Activated CD8-positive, alpha-beta memory T cell treated with anti-CD3 and anti-CD28 coated beads for 36 hours (primary cell): ENCODE measurements around the gene C1orf198. TPM values are rescaled to one million over a fixed set of nuclear protein-coding genes. Genes with fewer than 3 reads are reported as not detected.
"Not testable (repeated sequence)": the region's sequence is repeated elsewhere in the genome, so short reads cannot be mapped to it uniquely, and the experiment has no call there.

ENCODE experiments used
- CTCF ChIA-PET: fragments of 350-600 bp; sonication (Branson Sonifier 250); formaldehyde crosslinking; loops from one replicate; lab custom pipeline; 2021; ENCODE audit warnings: antibody characterized with exemption; lab: Charles Lee
- POLR2A ChIA-PET: fragments of 350-600 bp; sonication (Branson Sonifier 250); formaldehyde crosslinking; loops from one replicate; lab custom pipeline; 2021; ENCODE audit warnings: antibody characterized with exemption; lab: Charles Lee
- total RNA-seq, 2 experiments: library from RNA; stranded (reverse); gene quantifications; one replicate each; pipeline ENCODE4 v1.2.3, GENCODE V29; 2021

The C1orf198 gene
- total RNA-seq, 2 experiments from 2014 or later: 6.1 to 6.6 TPM

DNA sequence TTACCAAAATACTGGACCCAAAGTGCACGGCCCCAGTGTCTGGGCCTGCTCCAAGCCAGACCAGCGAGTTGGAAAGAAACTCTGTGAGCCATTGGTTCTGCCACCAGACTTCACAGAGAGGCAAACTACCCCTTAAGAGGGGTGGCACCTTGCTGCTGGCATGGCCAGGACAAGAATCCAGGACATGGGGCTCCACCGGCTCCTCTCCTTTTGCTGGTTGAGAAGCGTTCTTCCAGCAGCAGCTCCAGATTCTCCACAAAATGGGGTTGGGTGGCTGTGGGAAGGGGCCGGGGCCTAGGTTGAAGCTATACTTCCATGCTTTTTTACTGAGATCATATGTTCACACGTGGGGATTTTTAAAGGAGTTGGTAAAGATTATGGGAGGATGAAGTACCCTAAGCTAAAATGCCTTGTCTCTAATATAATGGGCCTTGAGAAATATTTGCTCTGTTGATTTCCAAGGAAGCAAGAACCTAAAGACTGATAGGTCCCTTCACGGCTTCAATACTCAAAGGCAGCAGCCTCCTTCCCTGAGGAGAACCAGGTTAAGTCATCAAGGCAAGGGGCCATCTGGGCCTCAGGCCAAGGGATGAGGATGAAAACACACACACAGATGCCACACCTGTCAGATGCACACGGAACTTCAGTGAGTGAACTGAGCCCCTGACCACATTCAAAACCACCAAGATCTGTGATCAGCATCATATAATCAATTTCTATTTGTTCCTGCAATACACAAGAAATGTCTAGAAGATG lies 3.1 kb downstream of the C1orf198 start:
- CTCF ChIA-PET: no interaction called here
- POLR2A ChIA-PET: no interaction called here

DNA sequence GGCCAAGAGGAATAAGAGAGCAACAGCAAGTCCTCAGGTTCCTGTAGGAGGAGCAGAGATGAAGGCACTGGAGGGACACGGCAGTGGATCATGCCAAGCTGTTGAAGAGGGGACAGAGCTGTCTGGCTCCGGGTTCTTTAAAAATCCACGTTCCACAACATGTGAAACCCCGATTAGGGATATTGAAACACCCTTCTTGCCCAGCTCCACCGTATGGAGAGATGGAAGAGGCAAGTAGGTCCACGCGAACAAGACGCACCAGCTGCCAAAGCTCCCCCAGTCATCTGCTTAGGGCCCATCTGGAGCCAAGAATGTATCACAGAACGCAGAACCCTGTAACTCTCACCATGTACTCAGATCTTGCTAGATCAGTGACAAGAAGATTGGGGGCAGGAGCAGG lies 3.9 kb downstream of the C1orf198 start:
- POLR2A ChIA-PET: no interaction called here
- CTCF ChIA-PET: no interaction called here

- POLR2A ChIA-PET: no interaction called here
- CTCF ChIA-PET: no interaction called here
Measured at GRCh38 chr1:230863449-230863848, 4.9 kb downstream of the C1orf198 start.

DNA sequence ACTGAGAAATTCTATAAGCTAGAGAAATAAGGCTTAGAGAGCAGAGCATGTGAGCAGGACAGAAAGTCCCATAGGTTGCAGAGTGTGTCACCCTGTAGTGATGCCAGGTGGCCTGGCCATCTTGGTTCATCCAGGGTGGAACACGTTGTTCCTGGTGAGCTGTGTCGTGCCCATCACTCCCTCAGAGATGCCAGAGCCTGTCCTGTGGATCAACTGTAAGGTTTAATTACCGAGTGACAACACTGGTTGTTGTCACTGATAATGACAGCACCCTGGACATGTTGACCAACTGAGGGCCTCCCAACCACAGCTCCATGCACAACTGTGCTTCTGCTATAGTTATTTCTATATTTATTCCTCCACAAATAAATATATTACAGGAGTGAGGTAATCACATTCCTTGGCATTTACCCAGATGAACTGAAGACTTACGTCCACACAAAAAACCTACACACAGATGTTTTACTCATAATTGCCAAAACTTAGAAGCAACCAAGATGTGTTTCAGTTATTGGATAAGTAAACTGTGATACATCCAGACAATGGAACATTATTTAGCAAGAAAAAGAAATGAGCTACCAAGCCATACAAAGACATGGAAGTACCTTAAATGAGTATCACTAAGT lies 6.2 kb downstream of the C1orf198 start:
- ChIA-PET CTCF (no interaction called here), POLR2A (no interaction called here)

DNA sequence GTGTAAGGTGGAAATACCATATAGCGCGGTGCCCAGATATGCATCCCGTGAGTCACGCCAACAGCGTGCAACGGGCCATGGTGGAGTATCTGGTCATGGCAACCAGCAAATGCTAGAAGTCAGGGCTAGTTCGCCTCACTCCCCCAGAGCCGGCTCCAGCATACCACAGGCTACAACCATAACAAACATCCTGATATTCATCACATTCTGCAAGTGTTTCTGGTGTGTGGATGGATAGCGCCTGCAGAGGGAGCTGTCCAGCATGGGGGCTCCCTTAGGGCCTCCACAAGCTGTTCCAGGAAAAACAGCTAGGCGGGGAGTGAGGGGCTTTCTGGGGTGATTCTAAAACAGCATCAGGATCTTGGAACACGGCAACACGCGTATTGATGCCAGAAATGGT lies 6.8 kb downstream of the C1orf198 start:
- ChIA-PET CTCF (no interaction called here), POLR2A (no interaction called here)

DNA sequence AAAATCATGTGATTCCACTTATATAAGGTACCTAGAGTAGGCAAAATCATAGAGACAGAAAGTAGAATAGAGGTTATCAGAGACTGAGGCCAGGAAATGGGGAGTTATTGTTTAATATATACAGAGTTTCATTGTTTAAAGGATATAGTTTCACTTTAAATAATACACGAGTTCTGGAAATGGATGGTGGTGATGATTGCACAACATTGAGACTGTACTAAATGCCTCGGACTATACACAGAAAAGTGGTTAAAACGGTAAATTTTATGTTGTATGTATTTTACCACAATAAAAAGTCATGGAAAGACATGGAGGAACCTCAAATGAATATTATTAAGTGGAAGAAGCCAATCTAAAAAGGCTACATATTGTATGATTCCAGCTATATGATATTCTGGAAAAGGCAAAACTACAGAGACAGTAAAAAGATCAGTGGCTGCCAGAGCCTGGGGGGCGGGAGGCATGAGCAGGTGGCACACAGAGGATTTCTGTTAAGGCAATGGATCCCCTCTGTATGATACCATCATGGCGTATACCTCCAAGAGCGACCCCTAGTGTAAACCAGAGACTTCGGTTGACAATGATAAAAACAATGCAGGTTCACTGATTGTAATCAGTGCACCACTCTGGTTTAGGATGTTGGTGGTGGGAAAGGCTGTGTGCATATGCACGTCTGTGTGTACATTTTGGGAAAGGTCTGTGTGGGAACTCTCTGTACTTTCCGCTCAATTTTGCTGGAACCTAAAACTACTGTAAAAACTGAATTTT lies 7.5 kb downstream of the C1orf198 start:
- ChIA-PET POLR2A (no interaction called here), CTCF (no interaction called here)

- CTCF ChIA-PET: no interaction called here
- POLR2A ChIA-PET: no interaction called here
Measured at GRCh38 chr1:230858918-230859729, 9.2 kb downstream of the C1orf198 start.

DNA sequence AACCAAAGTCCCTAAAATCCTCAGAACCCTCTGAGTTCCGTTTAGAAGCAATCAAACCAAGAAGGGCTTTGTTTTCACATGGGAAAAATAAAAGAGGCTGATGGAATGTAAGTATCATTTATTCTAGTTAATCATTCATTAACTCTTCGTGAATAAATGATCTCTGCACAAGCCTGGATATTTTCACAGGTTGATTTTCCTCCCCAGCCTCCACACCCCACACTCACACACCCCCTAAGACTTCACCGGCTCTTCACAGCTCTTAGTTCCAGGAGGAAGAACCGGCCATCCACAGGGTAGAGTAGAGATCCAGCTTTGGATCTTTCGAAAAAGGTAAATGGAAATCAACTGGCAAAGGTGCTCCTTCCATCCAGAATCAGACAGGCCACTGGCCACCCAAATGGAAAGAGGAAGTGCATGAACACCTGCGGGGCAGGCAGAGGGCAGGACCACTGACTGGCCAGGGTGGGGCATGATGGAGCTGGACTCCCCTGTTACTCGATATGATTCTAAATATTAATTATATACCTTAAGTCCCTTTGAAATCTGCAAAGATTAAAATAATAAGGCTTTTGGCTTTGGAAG lies 10.0 kb downstream of the C1orf198 start:
- POLR2A ChIA-PET: no interaction called here
- CTCF ChIA-PET: no interaction called here

GRCh38 chr1:230857822-230858221 lies 10.5 kb downstream of the C1orf198 start:
- POLR2A ChIA-PET: no interaction called here

GRCh38 chr1:230857077-230857476 lies 11.2 kb downstream of the C1orf198 start:
- ChIA-PET POLR2A (no interaction called here), CTCF (no interaction called here)

More at GRCh38 chr1:230857822-230858221, 10.5 kb downstream of the C1orf198 start:
- CTCF ChIA-PET: no interaction called here

DNA sequence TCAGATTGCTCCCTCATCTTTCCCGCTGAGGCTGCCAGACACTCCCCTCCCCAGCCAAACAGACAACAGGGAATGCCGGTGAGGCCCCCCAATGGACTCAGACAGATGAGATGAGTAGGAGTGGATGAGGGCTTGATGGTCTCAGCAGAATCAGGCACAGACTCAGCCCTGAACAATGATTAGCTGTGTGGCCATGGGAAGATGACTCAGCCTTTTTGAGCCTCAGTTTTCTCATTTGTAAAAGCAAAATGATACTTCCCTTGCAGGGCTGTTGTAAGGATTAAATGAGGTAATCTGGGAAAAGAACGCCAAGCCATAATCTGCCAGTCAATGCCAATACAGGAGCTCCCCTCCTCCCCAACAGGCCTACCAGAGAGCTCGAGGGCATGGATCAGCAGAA lies 12.4 kb downstream of the C1orf198 start:
- CTCF ChIA-PET: no interaction called here
- POLR2A ChIA-PET: no interaction called here

DNA sequence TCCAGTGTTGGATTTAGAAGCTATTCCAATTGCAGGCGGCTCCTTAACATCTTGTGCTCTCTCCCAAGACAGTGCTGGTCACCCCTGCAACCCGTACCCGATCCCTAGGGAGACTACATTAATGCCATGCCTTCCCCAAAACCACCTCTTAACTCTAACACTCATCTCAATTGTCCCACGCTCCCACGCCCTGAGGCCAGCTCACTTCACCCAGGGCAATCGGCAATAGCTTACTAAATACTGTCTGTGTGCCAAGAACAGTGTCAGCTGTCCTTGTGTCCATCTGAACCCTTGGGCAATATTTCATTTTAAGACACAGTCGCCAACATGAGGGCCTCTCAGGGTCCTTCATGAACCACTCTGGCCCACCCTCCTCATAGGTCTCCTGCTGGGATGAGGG lies 13.9 kb downstream of the C1orf198 start:
- POLR2A ChIA-PET: no interaction called here
- CTCF ChIA-PET: no interaction called here

GRCh38 chr1:230853731-230854130 lies 14.6 kb downstream of the C1orf198 start:
- ChIA-PET CTCF (interaction anchor here (0.6 kb wide), 1 partner anchor 212 kb away, joined by 4 read pairs; no protein-coding TSS in a partner anchor), POLR2A (no interaction called here)

DNA sequence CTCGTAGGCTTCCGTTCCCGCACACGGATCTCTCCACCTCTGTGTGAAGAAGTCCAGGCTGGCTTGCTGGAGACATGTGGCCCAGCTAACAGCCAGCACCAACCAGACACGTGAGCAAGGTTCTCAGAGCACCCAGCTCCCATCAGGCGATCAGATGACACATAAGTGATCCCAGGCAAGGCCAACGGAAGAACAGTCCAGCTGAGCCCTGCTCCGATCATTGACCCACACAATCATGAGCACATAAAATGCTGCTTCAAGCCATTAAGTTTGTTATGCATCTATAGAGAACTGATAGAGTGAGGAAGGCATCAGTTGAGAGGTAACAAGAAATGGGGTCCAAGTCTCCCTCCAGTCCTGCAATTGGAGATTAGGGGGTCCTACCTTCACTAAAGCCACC lies 15.4 kb downstream of the C1orf198 start:
- POLR2A ChIA-PET: no interaction called here
- CTCF ChIA-PET: no interaction called here

DNA sequence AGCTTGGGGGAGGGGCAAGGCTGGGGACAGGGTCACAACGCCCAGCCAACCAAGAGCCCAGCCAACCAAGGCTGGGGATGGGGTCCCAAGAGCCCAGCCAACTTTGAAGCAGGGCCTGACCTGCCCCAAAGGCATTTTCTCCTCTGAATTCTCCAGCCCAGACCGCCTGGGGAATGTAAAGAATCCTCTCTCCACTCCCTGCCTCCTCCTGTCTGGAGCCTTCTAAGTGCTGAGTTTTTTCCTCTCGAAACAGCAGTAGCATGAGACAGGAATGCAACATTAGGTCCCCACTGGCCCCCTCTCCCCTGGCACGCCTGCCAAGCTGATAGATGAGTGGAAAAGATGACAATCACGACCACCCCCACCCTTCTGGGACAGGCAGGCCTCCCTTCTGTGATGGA lies 17.0 kb downstream of the C1orf198 start:
- ChIA-PET POLR2A (no interaction called here), CTCF (no interaction called here)

GRCh38 chr1:230850547-230850946 lies 17.8 kb downstream of the C1orf198 start:
- ChIA-PET CTCF (no interaction called here), POLR2A (no interaction called here)

- ChIA-PET CTCF (no interaction called here), POLR2A (no interaction called here)
Measured at GRCh38 chr1:230849451-230850224, 18.7 kb downstream of the C1orf198 start.

DNA sequence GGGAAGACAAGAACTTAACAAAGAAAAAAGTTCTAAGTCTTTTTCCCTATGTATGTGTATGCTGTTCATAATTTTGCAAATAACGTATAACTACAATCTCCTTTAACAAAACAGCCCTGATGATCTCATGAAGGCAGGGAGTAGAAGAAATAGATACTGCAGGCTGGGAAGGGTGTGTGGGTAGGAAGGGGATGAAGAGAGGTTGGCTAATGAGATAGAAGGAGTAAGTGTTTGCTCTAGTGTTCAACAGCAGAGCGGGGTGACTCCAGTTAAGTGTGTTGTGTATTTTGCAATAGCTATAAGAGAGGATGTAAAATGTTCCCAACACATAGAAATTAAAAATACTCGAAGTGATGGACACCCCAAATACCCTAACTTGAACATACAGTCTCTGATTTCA lies 20.1 kb downstream of the C1orf198 start:
- CTCF ChIA-PET: no interaction called here

GRCh38 chr1:230845184-230845583 lies 23.1 kb downstream of the C1orf198 start:
- POLR2A ChIA-PET, CTCF ChIA-PET: not testable (repeated sequence)

More for the DNA sequence above, 20.1 kb downstream of the C1orf198 start:
- POLR2A ChIA-PET: interaction anchor here (0.6 kb wide), 1 partner anchor 10 kb away, joined by 4 read pairs; no protein-coding TSS in a partner anchor
